HK-2 (cell line): ENCODE measurements around the gene ZBTB46.

ENCODE experiments used
- DNase-seq: peaks from one replicate; pipeline ENCODE4 v3.0.0-alpha.2; 2018; ENCODE audit not compliant: unreplicated experiment

Gene ZBTB46

DNA sequence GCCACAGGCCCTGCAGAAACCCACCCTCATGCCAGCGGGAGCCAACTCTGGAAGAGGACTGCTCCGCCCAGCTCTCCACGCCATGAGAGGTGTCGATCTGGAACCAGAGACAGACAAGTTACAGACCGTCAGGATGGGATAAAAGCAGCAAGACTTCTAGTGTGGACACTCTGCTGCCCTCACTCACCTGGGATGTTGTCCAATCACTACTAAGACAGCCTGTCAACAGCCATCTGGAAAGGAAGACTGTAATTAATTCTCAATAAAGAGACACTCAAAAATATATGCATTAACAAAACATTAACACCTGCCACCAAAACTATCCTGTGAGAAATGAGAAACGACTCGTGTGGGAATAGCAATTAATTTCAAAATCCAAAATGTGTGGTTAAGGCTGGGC lies 63.2 kb downstream of the ZBTB46 start:
- no peak for DNase-seq

- no peak for DNase-seq
Observed at GRCh38 chr20:63767456-63767855, 63.6 kb downstream of the ZBTB46 start.

DNA sequence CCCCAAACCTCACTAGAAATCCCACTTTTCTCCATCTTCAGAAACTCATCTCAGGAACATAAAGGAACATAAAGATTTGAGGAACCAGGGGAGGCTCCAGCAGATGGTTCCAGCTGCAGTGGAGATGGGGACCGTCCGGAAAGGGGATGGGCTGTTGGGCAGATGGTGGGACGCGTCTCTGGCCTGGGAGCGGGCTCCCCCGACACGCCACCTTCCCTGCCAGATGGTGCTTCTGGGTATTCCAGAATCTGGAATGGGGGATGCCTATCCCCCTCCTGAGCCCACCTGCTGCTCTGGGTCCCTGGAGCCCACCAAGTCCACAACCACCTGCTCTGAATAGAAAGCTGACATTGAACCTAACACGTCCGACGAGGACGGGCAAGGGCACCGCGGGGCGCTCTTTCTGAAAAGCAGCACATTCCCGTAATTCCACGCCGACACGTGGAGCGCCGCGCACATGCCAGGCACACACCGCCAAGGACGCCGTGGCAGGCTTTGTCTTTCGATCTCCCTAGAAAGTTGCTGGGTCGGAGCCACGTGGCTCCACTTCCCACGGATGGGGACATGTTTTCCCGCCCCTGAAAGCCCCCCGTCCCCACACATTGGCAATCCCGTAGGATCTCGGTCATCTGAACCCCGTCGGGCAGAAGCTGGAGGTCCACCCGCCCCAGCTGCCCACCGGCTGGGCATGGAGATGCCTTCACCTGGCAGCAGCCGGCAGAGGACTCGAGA lies 64.2 kb downstream of the ZBTB46 start:
- no peak for DNase-seq

- no peak for DNase-seq
Observed at GRCh38 chr20:63765902-63766301, 65.2 kb downstream of the ZBTB46 start.

DNA sequence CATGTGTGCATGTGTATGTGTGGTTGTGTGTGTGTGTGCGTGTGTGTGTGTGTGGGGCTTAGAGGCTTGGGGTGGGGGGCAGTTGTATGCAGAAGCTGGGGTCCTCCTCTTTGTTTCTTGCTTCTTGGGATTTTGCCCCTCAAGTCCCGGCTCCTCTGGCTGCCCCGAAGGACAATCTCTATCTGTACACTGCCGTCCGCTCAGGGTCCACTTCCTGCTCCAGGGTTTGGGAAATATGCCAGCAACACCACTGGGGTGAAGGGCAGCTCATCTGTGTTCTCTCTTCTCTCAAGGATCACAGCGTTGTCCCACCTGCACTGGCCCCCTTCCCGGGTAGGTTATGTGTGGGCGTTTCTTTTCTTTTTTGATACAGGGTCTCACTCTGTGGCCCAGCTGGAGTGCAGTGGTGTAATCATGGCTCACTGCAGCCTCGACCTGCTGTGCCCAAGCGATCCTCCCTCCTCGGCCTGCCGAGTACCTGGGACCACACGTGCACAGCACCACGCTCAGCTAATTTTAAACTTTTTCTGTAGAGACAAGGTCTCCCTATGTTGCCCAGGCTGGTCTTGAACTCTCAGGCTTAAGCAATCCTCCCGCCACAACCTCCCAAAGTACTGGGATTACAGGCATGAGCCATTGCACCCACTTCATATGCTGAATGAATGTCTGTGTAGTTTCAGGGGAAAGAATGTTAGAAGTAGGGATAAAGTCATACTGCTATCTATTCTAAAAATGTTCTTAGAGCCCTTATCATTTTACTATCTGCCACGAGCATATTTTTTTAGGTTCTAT lies 65.8 kb downstream of the ZBTB46 start:
- DNase-seq = no peak

DNA sequence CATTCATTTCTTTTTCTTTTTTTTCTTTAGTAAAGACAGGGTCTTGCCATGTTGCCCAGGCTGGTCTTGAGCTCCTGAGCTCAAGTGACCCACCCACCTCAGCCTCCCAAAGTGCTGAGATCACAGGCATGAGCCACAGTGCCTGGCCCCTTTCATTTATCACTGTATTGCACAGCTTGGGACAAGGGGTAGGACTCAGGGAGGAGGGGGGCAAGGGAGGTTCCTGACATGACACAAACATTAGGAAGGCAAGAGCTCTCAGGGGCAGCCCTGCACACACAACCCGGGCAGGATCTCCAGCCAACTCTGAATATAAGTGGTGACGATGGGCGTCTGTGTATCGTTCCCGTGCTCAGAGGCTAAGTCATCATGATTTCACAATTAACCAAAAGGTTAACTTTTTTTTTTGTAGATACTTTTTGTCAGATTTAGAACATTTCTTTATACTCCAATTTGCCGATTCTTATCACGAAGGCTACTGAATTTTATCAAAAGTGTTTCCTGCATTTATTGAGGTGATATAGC lies 71.6 kb downstream of the ZBTB46 start:
- DNase-seq = no peak

GRCh38 chr20:63758152-63758551 lies 72.9 kb downstream of the ZBTB46 start:
- DNase-seq = no peak

DNA sequence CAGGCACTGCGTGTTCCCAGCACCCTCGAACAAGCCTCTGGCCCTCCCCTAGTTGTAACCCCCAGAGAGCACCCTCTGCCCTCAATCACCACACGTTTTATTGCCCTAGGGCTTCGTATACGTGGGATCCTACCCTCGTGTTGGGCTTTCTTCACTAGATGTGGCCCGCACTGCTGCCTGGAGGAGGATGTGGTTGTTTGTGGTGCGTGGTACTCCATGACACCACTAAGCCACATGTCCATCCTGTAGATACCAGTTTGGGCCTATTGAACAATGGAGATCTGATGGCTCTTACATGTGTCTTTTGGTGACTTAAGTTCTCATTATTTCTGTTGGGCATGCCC lies 74.4 kb downstream of the ZBTB46 start:
- DNase-seq = no peak

DNA sequence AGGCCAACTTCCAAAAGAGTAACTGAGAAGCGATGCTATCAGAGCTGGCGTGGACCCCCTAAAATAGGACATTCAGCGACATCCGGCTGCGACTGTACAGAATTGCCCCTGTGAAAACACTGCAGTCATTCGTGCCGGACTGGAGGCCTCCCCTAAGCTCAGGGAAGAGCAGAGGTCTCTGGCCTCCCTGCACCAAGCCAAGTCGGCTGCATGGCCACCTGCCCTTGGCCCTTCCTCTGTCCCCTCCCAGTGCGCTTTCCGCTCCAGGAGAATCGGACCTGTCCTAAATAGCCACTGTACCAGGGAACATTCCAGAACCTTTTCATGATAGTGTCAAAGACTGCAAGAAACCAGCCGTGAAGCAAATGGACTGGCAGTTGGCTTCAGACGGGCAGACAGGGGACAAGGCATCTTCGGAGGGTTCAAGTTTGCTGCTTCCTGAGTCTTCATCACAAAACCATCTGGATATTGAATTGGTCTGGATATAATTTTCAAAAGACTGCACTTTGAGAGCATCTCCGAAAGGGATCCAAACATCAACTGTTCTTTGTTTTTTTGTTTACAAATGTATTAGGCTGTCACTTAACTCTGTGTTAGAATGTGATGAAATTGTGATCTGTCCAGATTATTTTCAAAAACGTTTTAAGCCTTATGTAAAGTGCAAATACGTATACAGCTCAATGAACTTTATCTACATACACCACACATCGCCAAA lies 75.0 kb downstream of the ZBTB46 start:
- no peak for DNase-seq

DNA sequence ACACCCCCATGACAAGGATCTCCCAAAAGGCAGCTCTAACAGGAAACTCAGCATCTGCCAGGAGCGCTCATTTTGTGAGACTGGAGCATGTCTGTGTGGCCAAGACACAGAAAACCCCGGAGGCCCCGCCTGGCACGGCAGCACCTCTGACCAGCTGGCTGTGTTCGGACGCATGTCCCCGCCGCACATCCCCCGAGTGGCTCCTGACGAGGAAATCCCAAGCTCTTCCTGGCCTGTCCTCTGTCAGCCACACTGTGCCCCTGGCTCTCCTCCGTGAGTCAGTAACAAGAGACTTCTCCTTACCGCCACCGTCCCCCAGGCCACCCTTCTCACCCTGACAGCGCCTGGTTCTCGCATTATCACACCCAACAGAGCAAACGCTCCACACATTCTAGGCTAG lies 77.1 kb downstream of the ZBTB46 start:
- no peak for DNase-seq

GRCh38 chr20:63753381-63753780 lies 77.7 kb downstream of the ZBTB46 start:
- DNase-seq = no peak

- no peak for DNase-seq
Observed at GRCh38 chr20:63752411-63753101, 78.5 kb downstream of the ZBTB46 start.

DNA sequence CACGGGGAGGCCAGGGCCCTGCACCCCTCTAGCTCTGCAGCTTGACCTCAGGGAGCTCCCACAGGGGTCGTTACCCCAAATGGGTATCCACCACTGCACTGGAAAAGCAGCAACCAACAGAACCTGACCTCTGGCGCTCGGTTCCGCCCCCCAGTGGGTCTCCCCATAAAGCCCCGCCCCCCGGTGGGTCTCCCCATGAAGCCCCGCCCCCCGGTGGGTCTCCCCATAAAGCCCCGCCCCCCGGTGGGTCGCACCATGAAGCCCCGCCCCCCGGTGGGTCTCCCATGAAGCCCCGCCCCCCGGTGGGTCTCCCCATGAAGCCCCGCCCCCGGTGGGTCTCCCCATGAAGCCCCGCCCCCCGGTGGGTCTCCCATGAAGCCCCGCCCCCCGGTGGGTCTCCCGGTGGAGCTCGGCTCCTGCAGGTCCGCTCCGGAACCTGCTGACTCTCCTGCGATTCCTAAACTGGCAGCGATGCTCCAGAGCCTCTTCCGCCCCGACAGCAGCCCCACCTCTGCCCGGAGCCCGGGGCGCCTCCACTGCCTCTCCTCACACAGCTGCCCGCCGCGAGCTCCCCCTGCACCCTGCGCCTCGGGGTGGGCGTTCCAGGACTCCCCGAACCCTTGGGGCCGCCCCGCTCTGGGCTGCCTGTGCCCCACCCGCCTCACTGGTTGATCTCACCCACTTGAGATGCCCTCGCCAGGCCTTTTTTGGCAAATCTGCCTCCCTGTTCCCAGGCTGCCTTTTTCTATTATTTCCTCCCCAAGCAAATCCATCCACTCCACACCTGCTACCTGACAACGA lies 79.4 kb downstream of the ZBTB46 start:
- no peak for DNase-seq

DNA sequence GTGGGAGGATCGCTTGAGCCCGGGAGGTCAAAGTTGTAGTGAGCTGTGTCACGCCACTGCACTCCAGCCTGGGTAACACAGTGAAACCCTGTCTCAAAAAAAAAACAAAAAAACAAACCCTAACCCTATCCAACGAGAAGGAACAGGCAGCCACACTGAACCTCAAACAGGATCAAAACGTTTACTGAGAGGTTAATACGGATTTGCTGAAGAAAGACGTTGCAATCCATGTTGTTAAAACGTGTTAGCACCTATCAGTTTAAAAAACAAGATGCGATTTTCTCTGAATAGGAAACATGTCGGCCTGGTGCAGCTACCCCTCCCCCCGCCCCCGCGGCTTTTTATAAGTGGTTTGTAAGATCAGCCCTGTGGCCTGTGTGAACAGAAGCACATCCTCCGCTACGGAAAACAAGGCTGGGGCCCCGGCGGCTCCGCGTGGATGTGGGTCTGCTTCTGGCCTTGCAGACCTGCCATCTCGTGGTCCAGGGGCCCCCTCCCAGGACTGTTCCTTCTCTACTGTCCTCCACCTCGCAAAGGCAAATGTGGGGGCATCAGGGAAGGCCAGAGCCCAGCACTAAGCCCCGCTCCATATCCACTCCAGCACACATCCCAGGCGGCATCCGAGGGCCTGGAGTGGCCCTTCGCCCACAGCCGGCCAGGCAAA lies 80.1 kb downstream of the ZBTB46 start:
- DNase-seq = no peak

GRCh38 chr20:63749597-63750508 lies 81.2 kb downstream of the ZBTB46 start:
- no peak for DNase-seq

GRCh38 chr20:63748934-63749270 lies 82.2 kb downstream of the ZBTB46 start:
- DNase-seq = no peak

- DNase-seq = no peak
Observed at GRCh38 chr20:63748070-63748933, 82.8 kb downstream of the ZBTB46 start.

DNA sequence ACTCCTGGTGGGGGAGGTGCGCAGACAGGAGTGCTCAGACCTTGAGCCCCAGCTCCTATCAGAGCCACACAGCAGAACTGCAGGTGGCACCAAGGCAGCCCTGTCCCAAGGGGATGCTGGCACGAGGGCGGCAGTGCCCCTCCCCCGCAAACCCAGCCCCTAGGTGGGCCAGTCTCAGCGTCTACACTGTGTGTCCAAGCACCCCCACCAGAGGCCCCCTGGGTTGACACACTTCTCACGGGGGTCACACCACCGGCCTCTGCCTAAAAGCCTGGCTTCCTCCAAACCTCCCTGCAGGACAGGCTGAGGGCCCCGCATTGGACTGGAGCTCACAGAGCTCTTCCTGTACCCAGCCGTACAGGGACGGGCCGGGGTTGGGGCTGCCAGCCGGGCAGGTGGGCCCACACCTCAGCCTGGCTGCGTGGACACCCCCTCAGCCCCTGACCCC lies 83.4 kb downstream of the ZBTB46 start:
- DNase-seq = no peak
